GM12864 (cell line): ENCODE results near the gene IL10.

Experiments used
- DNase-seq: peaks from one replicate; pipeline ENCODE4 v3.0.0-alpha.2; 2011; ENCODE audit warnings: low read depth
- H3K4me3 ChIP-seq: 2 replicates; pipeline ENCODE4 v1.5.1; 2011; ENCODE audit warnings: mild to moderate bottlenecking, low read depth, low read length, control low read depth
- TF ChIP-seq, protein P1 (sequence below): IDR thresholded peaks from 2 replicates; pipeline ENCODE4 v1.5.1; 2011; ENCODE audit warnings: low read depth, mild to moderate bottlenecking, moderate library complexity, low read length, control low read depth, inconsistent platforms; ENCODE audit errors: missing control alignments

IL10 gene

DNA sequence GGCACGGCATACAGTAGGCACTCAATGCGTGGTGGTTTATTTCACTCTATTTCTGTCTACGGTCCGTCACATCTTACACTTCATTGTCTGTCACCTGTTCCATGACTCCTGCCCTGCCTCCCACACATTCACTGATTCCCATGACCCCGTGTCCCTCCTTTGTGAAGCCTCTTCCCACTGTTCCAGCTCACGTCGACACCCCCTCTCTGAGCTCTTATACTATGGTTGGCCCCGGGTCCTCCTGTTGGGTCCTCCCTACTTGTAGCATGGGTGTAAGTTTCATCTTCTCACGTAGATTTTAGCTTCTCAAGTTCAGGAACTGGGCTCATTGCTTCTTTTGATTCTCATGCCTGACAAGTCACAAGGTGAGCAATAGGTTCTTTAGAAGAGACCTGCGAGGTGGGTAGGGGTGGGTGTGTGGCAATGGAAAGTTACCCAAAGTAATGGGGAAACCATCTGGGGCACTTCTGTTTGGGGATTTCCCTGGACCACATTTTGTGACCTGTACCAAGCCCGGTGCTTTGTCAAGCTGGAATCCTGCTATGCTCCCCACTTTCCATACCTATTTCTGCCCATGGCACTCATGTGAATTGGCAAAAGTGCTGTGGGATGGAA lies 22.1 kb upstream of the IL10 start:
- no peak for DNase-seq
- no peak overlapping the region for H3K4me3 ChIP-seq
- TF ChIP-seq, protein P1, sequence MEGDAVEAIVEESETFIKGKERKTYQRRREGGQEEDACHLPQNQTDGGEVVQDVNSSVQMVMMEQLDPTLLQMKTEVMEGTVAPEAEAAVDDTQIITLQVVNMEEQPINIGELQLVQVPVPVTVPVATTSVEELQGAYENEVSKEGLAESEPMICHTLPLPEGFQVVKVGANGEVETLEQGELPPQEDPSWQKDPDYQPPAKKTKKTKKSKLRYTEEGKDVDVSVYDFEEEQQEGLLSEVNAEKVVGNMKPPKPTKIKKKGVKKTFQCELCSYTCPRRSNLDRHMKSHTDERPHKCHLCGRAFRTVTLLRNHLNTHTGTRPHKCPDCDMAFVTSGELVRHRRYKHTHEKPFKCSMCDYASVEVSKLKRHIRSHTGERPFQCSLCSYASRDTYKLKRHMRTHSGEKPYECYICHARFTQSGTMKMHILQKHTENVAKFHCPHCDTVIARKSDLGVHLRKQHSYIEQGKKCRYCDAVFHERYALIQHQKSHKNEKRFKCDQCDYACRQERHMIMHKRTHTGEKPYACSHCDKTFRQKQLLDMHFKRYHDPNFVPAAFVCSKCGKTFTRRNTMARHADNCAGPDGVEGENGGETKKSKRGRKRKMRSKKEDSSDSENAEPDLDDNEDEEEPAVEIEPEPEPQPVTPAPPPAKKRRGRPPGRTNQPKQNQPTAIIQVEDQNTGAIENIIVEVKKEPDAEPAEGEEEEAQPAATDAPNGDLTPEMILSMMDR, result no peak

DNA sequence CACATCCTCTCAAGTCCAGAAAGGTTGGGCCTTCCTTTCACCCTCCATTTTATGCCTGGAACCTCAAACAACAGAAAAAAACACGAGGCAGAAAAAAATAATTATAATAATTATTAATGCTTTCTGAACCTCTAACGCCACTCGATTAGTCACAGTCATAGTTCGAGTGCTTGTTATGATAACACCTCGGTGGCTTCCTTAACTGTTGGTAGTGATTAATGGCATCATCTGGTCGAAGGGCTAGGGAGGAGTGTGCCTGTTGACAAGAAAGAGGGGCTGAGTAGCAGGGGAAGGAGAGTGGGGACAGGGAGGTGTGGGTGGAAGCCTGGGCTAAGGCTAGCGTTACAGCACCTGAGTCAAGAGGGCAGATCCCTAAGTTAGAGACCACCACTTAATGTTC lies 21.3 kb upstream of the IL10 start:
- TF ChIP-seq, protein P1, result no peak
- DNase-seq, result no peak
- H3K4me3 ChIP-seq, result no peak overlapping the region

- DNase-seq, result no peak
- no peak overlapping the region; the same call in 1 of the 2 replicates for H3K4me3 ChIP-seq
- TF ChIP-seq, protein P1, result no peak
Observed at GRCh38 chr1:206792939-206793607, 20.8 kb upstream of the IL10 start.

DNA sequence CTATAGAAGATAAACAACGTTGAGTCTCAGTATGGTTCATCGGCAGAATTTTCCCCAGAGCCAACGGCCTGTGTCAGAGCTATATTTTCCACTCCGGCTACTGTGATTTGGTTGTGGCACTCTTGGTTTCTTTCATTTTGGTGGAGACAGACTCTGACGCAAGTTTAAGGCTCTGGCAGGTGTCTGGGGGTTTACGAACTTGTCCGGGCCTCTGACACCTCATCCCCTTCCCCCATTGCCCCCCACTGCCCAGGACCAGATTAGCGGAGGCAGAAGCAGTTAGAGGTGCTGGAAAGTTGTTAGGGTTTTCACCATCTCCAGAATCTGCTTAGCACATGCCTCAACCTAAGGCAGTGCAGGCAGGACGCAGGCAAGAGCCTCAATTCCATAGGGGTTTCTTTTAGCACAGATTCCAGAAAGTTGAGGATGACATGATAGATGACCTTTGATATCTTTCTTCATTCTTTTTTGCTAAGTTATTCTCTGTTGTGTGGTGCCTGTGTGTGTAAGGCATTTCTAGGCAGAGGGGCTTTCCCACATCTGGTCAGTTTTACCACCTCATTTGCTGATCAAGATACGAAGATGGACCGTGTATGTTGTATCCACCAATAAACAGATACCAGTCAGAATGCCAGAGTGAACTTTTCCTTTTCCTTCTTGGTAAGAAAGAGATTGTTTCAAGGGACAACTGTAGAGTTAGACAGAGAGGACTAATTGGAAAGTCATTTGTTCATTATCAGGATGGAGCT lies 18.4 kb upstream of the IL10 start:
- TF ChIP-seq, protein P1, result no peak
- no peak overlapping the region; the same call in 1 of the 2 replicates for H3K4me3 ChIP-seq
- DNase-seq, result no peak

GRCh38 chr1:206788487-206789050 lies 16.3 kb upstream of the IL10 start:
- TF ChIP-seq, protein P1, result no peak
- DNase-seq, result no peak
- H3K4me3 ChIP-seq, result no peak overlapping the region

DNA sequence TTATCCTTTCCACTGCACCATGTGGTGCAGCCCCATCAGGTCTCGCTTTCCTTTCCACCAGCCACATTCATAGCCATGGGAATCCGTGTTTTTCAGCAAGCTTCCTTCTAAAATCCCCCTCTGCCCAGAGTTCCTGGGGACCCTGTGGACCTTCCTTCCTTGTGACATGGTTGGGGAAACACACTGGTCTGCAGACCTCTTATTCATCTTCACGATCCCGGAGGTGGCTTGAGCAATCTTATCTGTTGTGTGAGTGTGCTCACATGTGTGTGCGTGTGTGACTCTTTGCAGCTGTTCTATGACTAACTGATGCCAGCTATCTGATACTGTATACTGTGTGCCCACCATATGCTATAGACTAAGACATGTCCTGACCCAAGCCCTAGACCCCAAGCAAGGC lies 15.6 kb upstream of the IL10 start:
- no peak overlapping the region for H3K4me3 ChIP-seq
- DNase-seq, result no peak
- TF ChIP-seq, protein P1, result no peak
